Amniotic stem cell (primary cell): Measurements from ENCODE around the gene NT5M.
"Not testable (repeated sequence)": the region's sequence is repeated elsewhere in the genome, so short reads cannot be mapped to it uniquely, and the experiment has no call there.

ENCODE experiments used
- DNase-seq: peaks from one replicate; lab custom pipeline; 2025; lab: John Stamatoyannopoulos, UW

NT5M gene

GRCh38 chr17:17377071-17377967 lies 74.1 kb downstream of the NT5M start:
- DNase-seq = no peak

GRCh38 chr17:17379197-17379991 lies 76.2 kb downstream of the NT5M start:
- no peak for DNase-seq

DNA sequence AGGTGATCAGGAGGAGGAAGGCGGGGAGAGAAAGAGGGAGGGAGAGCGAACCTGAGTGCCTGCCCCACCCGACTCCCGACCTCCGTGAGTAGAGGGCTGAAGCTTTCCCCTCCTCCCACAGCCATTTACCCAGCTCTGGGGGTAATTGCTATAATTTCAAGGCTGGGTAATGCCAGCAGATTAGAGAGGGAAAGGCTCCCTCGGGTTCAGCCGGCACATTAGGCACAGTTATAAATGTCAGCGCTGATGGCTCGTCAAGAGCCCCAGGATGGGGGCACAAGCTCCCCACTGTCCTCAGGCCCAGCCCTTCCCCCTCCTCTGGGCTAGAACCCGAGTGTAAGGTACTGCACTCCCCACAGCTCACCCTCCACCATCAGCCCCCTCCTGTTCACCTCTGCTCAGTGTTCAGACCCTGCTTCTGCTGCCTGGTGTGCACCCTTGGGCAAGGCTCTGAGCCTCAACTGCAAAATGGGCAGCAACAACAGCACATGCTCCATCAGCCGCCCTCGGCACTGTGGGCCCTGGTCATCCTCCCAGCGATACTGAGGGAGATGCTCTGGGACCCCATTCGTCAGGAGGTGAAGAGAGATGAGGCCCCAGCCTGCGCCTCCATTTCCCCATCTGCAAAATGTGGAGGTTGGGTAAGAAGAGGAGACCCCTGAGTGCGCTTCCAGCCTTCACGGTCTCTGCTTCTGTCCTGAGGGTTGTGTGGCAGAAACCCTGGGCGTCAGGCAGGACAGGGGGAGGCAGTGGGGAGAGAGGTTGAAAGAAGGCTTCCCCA lies 77.2 kb downstream of the NT5M start:
- DNase-seq = no peak

DNA sequence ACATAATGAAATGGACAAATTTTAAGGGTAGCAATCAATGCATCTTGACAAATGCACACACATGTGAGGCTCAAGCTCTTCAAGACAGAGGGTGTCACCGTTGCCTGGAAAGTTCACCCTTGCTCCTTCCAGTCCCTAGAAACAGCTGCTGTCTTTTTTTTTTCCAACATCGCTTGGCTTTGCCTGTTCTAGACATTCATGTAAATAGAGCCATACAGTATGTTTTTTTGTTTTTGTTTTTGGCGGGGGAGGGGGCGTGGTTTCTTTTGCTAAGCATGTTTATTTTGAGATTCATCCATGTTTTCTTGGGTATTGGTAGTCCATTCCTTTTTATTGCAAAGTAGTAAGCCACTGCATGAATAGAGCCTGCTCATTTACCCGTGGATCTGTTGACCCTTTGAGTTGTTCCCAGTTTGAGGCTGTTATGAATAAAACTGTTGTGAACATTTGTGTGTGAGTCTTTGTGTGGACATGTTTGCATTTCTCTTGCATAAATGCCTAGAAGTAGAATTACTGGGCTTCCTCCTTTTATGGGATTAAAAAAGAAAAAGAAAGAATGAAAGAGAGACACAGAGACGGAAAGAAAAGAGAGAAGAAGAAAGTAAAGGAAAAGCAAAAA lies 78.4 kb downstream of the NT5M start:
- no peak for DNase-seq

- DNase-seq = no peak
Observed at GRCh38 chr17:17382065-17382459, 78.9 kb downstream of the NT5M start.

- DNase-seq = no peak
Observed at GRCh38 chr17:17382971-17383370, 79.8 kb downstream of the NT5M start.

DNA sequence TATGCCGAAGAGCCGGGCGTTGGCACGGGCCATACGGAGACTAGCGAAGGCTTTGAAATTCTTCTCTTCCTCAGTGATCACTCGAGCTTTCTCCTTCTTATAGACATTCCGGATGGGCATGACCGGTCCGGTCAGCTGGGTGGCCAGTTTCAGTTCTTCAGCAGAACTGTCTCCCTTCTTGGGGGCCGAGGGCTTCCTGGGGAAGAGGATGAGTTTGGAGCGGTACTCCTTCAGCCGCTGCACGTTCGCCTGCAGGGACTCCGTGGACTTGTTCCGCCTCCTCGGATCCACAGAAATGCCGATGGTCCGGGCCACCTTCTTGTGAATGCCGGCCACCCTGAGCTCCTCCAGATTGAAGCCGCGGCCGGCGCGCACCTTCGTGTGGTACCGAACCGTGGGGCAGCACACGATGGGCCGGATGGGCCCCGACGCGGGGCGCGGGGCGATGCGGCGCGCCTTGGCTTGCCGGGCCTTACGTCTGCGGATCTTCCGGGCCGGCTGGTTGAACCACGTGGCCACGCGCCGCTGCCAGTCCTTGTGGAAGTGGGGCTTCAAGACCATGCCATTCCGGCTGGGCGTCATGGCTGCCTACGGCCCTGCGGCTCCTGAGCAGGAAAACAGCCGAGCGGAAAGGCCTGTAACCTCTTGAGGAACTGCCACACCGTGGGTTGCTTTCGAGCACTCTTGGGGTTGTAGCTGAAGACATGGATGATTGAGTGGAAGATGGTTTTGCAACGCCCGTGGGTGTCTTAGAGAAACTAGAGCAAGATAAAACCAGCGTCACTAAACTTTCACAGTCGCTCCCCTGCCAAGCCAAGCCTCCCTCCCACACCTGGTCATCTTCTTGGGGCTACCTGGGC lies 80.5 kb downstream of the NT5M start:
- not testable (repeated sequence) for DNase-seq

GRCh38 chr17:17384291-17384615 lies 81.1 kb downstream of the NT5M start:
- no peak for DNase-seq

DNA sequence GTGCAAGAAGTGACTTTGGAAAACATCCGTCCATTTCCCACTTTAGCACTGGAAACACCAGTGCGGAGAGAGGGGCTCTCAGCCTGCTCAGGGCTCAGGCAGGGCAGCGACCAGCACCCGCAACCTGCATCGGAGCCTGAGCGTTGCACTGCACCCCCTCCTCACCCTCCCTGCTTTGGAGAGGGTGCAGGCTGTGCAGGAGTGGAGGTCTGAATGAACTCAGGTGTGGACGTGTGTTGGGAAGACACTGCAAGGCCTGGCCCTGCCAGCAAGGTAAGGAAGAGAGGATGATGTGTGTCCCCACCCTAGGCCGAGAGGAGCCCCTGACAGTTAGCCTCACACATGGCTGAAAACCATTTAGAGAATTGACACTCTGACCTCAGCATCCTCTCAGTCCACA lies 81.8 kb downstream of the NT5M start:
- DNase-seq = no peak

DNA sequence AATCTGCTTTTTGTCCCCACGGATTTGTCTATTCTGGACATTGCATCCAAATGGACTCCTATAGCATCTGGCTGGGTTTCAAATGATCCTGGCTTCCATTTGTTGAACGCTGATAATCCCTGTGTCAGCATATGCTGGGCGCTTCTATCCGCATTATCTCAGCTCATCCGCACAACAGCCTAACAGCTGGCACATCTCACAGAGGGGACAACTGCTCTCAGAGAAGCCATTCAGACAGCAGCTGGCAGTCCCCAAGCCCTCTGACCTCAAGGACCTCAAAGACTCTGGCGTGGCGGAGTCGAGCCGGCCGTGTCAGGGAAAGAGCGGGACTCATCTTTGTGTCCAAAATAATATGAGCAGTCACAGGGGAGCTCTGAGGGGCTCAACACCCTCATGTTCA lies 82.3 kb downstream of the NT5M start:
- DNase-seq = no peak

DNA sequence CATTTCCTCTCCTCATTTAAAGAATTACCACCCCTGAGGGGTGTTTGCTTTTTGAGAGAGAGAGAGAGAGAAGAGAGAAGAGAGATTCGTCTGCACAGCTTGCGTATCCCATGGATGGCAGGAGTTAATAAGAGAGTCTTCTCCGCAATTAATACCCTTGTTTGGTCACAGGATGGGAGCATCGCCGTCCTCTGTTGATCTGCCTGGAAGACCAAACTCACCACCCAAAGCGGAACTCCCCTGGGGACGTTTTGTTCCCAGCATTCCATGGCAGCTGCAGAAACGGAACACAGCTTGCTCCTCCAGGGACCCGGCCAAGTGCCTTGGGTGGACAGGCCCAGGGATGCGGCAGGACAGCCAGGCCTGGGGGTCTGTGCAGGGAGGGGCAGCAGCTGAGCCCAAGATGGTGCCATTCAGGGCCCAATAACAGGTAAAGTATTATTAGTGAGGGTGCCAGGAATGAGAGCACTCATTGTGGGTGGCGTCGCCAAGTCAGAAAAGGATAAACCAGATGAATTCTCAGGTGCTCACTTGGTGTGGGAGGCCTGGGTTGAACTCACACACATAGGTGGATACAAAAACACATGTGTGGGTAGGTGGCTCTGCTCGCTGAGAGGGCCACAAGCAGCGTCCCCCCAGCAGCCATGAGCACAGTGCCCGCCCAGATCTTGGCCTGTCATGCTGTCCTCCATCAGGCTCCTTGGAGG lies 83.1 kb downstream of the NT5M start:
- DNase-seq = no peak

- DNase-seq = no peak
Observed at GRCh38 chr17:17387017-17387497, 83.9 kb downstream of the NT5M start.

DNA sequence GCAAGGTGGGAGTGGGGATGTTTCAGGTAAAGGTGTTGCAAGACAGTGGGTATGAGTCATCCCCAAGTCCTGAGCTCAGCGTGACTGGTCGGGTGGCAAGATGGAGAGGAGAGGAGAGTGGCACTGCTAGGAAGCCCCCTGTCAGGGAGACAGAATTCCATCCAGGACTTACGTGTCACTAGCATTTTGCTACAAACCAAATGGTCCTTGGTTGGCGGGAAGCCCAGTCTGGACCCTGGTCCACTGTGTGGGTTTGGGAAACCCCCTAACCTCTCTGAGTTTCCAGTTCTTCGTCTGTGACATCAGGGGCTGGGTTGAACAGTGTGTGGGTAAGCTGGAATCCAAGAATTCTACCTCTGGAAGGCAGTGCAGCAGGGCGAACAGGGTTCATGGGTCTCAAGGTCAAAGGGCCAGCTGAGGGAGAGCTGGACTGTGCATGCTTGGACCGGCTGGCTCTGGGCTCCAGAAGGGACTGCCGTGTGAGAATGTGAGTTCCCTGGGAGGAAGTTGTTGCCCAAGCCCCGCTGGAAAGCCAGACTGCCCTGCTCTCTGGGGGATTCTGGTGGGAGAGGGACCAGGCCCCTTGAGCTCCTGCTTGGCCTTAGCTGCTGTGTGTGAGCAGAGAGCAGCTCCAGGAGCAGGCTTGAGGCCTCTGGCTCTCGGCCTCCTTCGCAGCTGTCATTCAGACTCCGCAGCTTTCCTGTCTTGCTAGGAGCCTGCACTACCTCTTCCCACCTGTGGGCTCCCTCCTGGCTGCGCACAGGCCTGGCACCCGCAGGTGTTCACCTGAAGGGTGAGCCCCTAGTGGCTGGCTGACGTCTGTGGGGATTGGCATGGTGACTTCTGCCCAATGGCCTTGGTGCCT lies 84.6 kb downstream of the NT5M start:
- no peak for DNase-seq

- no peak for DNase-seq
Observed at GRCh38 chr17:17388657-17389496, 85.7 kb downstream of the NT5M start.

DNA sequence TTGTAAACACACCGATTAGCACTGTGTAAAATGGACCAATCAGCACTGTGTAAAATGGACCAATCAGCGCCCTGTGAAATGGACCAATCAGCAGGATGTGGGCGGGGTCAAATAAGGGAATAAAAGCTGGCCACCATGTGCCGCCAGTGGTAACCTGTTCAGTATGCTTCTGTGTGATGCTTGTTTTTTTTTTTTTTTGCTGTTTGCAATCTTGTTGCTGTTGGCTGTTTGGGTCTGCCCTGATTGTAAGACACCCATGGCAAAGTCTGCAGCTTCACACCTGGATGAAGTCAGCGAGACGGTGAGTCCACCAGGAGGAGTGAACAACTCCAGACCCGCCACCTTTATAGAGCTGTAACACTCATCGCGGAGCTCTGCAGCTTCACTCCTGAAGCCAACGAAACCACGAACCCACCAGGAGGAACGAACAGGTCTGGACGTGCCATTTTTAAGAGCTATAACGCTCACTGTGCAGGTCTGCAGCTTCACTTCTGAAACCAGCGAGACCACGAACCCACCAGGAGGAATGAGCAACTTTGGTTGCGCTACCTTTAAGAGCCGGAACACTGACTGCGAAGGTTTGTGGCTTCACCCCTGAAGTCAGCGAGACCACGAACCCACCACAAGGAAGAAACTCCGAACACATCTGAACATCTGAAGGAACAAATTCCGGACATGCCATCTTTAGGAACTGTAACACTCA lies 88.6 kb downstream of the NT5M start:
- no peak for DNase-seq

DNA sequence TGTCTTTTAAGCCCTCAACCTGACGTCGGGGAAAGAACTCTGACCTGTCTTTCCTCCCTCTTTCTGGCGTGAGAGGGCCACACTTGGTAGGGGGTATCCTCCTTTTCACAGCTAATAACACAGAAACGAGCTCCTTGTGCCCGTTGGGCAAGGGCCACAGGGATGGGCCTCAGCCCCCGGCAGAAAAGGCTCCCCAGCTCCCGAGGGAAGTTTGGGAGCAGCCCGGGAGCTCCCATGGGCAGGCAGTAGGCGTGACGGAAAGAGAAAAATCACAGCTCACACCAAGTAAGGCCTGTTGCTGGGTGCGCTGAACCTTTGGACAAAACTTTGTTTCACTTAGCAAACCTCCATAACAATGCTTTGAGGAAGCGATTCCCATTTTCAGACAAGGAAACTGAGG lies 90.8 kb downstream of the NT5M start:
- DNase-seq = no peak

GRCh38 chr17:17394494-17394893 lies 91.3 kb downstream of the NT5M start:
- no peak for DNase-seq
